Measurements from ENCODE around the gene AGRN. TPM values are rescaled to one million over a fixed set of nuclear protein-coding genes. Genes with fewer than 3 reads are reported as not detected.
A peak's percentile ranks its signal among the peaks of the same experiment; 100 is the strongest.

The AGRN gene
- total and polyA plus RNA-seq, 4 donors, result 1.8 to 22.4 (median 16.9) TPM

DNA sequence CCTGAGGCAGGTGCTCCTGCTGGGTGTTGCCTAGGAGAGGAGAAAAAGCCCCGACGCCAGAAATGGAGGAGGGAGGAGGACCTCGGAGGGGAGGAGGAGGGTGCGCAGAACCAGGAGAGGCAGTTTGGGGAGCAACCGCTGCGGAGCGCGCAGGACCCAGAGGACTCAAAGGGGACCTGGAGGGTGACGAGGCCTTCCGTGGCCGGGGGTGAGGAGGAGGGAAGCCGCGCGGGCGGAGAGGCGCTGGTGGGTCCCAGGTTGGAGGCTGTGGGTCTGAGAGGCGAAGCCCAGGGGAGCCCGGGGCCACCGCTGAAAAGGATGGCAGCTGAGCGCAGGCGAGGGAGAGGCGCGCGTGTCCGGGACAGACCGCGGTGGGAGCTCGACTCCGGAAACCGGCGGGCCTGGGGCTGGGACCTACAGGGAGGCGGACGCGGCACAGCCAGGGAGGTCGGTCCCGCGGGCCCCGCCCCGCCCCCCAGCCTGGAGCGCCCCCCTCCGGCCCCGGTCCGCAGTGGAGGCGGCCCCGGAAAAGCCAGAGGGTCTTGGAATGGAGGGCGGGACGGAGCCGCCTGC lies 39.1 kb downstream of the AGRN start:
- H3K27me3 ChIP-seq (ENCODE audit: control insufficient read depth in 4 of 4, insufficient read depth in 4 of 4, low read length in 3 of 4), result peaks cover 0 to 11% (median 4%) of the 10 kb centered on the region in 4 donors
- peak overlapping the region in 2 of 3 donors; percentile 16 to 64 for H3K4me3 ChIP-seq (ENCODE audit: low read depth in 1 of 3, low read length in 3 of 3)
- peaks cover 0 to 2% (median 0%) of the 10 kb centered on the region in 4 donors for H3K36me3 ChIP-seq (ENCODE audit: control insufficient read depth in 4 of 4, insufficient read depth in 3 of 4, low read depth in 1 of 4, low read length in 3 of 4)
- 3% methylated on average over 48 of the region's 48 CpGs for WGBS
- no peaks in the 10 kb centered on the region for H3K9me3 ChIP-seq (ENCODE audit: control insufficient read depth in 4 of 4, low read length in 3 of 4)
- H3K9ac ChIP-seq (ENCODE audit: low read depth in 1 of 2, low read length in 2 of 2), result no peak overlapping the region
- H3K27ac ChIP-seq (ENCODE audit: low read depth in 1 of 2, low read length in 2 of 2), result no peak overlapping the region
- H3K4me1 ChIP-seq (ENCODE audit: control insufficient read depth in 4 of 4, insufficient read depth in 4 of 4, low read length in 3 of 4), result peaks cover 8 to 21% (median 15%) of the 10 kb centered on the region in 4 donors
- no peak for TF ChIP-seq RAD21 (IDR thresholded peaks at IDR 0.05)
- no peak for TF ChIP-seq HNF4A (conservative IDR thresholded peaks at IDR 0.05)
- no peak for TF ChIP-seq EGR1 (IDR thresholded peaks at IDR 0.05; ENCODE audit: low read depth in 2 of 2)
- no peak for TF ChIP-seq JUND (IDR thresholded peaks at IDR 0.05)
- TF ChIP-seq, protein P1, sequence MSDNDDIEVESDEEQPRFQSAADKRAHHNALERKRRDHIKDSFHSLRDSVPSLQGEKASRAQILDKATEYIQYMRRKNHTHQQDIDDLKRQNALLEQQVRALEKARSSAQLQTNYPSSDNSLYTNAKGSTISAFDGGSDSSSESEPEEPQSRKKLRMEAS (IDR thresholded peaks at IDR 0.05), result no peak
- TF ChIP-seq, protein P2, sequence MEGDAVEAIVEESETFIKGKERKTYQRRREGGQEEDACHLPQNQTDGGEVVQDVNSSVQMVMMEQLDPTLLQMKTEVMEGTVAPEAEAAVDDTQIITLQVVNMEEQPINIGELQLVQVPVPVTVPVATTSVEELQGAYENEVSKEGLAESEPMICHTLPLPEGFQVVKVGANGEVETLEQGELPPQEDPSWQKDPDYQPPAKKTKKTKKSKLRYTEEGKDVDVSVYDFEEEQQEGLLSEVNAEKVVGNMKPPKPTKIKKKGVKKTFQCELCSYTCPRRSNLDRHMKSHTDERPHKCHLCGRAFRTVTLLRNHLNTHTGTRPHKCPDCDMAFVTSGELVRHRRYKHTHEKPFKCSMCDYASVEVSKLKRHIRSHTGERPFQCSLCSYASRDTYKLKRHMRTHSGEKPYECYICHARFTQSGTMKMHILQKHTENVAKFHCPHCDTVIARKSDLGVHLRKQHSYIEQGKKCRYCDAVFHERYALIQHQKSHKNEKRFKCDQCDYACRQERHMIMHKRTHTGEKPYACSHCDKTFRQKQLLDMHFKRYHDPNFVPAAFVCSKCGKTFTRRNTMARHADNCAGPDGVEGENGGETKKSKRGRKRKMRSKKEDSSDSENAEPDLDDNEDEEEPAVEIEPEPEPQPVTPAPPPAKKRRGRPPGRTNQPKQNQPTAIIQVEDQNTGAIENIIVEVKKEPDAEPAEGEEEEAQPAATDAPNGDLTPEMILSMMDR (IDR thresholded peaks at IDR 0.05; ENCODE audit: low read depth, low read length, missing input control), result no peak
- TF ChIP-seq GABPA (IDR thresholded peaks at IDR 0.05 in 1 of 2, conservative IDR thresholded peaks at IDR 0.05 in 1 of 2), result no peak
- DNase-seq (ENCODE audit: low spot score), result no peak

DNA sequence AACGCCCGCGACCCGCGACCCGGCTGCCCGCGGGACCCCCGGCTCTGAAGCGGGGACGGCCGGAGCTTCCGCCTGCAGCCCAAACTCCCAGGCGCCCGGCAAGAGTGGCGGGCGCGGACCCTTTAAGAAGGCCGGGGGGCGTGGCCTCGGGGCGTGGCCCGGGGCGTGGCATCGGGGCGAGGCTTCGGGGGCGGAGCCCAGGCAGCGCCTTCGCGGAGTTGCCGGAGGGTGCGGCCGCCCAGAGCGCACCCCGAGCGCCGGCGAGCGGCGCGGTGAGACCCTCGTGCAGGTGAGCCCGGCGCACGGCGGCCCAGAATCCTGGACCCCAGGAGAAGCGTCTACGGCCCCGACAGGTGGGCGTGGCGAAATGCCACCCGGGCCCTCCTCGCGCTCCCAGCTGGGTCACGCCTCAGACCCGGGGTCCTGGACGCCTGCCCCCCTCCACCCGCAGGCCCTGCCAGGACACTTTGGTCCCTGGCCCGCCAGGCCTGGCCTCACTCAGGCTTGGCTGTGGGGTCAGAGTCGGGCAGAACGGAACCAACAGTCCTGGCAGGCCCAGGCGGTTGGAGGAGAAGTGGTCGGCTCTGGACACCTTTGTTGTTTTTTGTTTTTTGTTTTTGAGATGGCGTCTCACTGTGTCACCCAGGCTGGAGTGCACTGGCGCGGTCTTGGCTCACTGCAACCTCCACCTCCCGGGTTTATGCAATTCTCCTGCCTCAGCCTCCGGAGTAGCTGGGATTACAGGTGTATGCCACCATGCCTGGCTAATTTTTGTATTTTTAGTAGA lies 39.8 kb downstream of the AGRN start:
- peaks cover 0 to 11% (median 4%) of the 10 kb centered on the region in 4 donors for H3K27me3 ChIP-seq (ENCODE audit: control insufficient read depth in 4 of 4, insufficient read depth in 4 of 4, low read length in 3 of 4)
- peak overlapping the region in 2 of 3 donors; percentile 29 to 64 for H3K4me3 ChIP-seq (ENCODE audit: low read depth in 1 of 3, low read length in 3 of 3)
- 5% methylated on average over 69 of the region's 69 CpGs for WGBS
- H3K9me3 ChIP-seq (ENCODE audit: control insufficient read depth in 4 of 4, low read length in 3 of 4), result no peaks in the 10 kb centered on the region
- H3K27ac ChIP-seq (ENCODE audit: low read depth in 1 of 2, low read length in 2 of 2), result no peak overlapping the region
- peaks cover 8 to 21% (median 16%) of the 10 kb centered on the region in 4 donors for H3K4me1 ChIP-seq (ENCODE audit: control insufficient read depth in 4 of 4, insufficient read depth in 4 of 4, low read length in 3 of 4)
- H3K9ac ChIP-seq (ENCODE audit: low read depth in 1 of 2, low read length in 2 of 2), result no peak overlapping the region
- H3K36me3 ChIP-seq (ENCODE audit: control insufficient read depth in 4 of 4, insufficient read depth in 3 of 4, low read depth in 1 of 4, low read length in 3 of 4), result no peaks in the 10 kb centered on the region
- TF ChIP-seq EGR1 (IDR thresholded peaks at IDR 0.05; ENCODE audit: low read depth in 2 of 2) (no peak), RAD21 (IDR thresholded peaks at IDR 0.05) (no peak), GABPA (IDR thresholded peaks at IDR 0.05 in 1 of 2, conservative IDR thresholded peaks at IDR 0.05 in 1 of 2) (no peak)
- DNase-seq (ENCODE audit: low spot score), result peak; percentile 83

DNA sequence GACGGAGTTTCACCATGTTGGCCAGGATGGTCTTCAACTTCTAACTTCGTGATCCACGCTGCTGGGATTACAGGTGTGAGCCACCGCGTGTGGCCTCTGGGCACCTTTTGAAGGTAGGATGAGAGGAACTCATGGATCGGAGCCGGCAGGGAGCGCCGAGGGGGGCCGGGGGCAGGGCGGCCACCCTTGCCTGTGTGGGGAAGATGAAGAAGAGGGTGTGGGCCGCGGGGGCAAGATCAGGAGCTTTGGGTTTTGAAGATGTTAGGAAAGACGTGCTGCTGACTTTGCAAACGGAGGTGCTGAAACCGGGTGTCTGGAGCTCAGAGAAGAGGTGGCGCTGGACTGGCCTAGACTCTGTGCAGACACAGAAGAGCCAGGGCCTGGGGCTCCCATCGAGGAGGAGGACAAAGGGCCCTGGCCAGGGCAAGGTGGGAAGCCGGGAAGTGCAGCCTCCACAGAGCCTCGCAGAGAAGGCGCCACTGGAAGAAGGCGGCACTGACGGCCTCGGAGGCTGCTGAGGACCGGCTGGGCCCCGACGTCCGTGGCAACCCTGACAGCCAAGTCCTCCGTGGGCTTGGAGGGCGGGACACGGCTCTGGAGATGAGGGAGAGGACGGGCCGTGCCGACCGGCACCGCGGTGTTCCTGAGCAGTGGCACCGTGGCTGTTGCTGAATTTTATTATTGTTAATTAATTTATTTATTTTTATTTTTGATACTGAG lies 40.5 kb downstream of the AGRN start:
- Histone ChIP-seq H3K9me3 (ENCODE audit: control insufficient read depth in 4 of 4, low read length in 3 of 4) (no peaks in the 10 kb centered on the region), H3K36me3 (ENCODE audit: control insufficient read depth in 4 of 4, insufficient read depth in 3 of 4, low read depth in 1 of 4, low read length in 3 of 4) (no peaks in the 10 kb centered on the region), H3K27ac (ENCODE audit: low read depth in 1 of 2, low read length in 2 of 2) (no peak overlapping the region), H3K27me3 (ENCODE audit: control insufficient read depth in 4 of 4, insufficient read depth in 4 of 4, low read length in 3 of 4) (peaks cover 0 to 11% (median 4%) of the 10 kb centered on the region in 4 donors), H3K4me3 (ENCODE audit: low read depth in 1 of 3, low read length in 3 of 3) (no peak overlapping the region), H3K9ac (ENCODE audit: low read depth in 1 of 2, low read length in 2 of 2) (no peak overlapping the region), H3K4me1 (ENCODE audit: control insufficient read depth in 4 of 4, insufficient read depth in 4 of 4, low read length in 3 of 4) (peaks cover 8 to 21% (median 16%) of the 10 kb centered on the region in 4 donors)
- TF ChIP-seq RXRA (IDR thresholded peaks at IDR 0.05), result no peak
- no peak for TF ChIP-seq EGR1 (IDR thresholded peaks at IDR 0.05; ENCODE audit: low read depth in 2 of 2)
- TF ChIP-seq, protein P2 (IDR thresholded peaks at IDR 0.05; ENCODE audit: low read depth, low read length, missing input control), result no peak
- no peak for TF ChIP-seq HNF4G (IDR thresholded peaks at IDR 0.05)
- no peak for TF ChIP-seq FOXA2 (IDR thresholded peaks at IDR 0.05)
- no peak for TF ChIP-seq YY1 (IDR thresholded peaks at IDR 0.05)
- TF ChIP-seq, protein P1 (IDR thresholded peaks at IDR 0.05), result no peak
- TF ChIP-seq NR2F2 (IDR thresholded peaks at IDR 0.05), result no peak
- WGBS, result 52% methylated on average over 38 of the region's 38 CpGs
- no peak for DNase-seq (ENCODE audit: low spot score)
